Lower leg skin (tissue), 3 donors: ENCODE data around the gene DLG2.

ENCODE experiments used
- POLR2A ChIP-seq, 2 donors: fragments of 450-650 bp; IDR thresholded peaks; one replicate each; pipeline ENCODE4 v1.6.1; 2016 to 2017; ENCODE audit warnings: antibody characterized with exemption in 2 of 2, mild to moderate bottlenecking in 1 of 2, moderate library complexity in 1 of 2
- TF ChIP-seq, protein P1 (sequence below), 3 donors: fragments of 450-650 bp; IDR thresholded peaks; one replicate each; pipeline ENCODE4 v1.5.1; 2016; ENCODE audit warnings: antibody characterized with exemption in 3 of 3, mild to moderate bottlenecking in 3 of 3, moderate library complexity in 2 of 3

DNA sequence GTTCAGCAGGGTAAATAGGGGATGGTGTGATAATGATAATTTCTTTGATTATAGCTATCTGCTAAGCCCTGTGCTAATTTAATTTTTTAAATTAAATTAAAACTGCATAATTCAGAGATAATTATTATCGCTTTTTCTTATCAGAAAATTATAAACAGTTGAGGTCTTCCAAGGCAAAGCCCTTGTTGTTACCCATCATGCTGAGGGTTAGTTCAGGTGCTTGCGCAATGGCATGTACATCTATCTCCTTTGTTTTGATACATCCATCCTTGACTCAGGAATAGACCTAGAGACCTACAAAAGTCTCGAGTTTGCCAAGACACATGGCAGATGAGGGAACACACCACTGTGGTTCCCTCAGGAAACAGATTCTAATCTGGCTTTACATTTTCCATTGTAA, 737.6 kb downstream of the DLG2 start:
- TF ChIP-seq, protein P1, sequence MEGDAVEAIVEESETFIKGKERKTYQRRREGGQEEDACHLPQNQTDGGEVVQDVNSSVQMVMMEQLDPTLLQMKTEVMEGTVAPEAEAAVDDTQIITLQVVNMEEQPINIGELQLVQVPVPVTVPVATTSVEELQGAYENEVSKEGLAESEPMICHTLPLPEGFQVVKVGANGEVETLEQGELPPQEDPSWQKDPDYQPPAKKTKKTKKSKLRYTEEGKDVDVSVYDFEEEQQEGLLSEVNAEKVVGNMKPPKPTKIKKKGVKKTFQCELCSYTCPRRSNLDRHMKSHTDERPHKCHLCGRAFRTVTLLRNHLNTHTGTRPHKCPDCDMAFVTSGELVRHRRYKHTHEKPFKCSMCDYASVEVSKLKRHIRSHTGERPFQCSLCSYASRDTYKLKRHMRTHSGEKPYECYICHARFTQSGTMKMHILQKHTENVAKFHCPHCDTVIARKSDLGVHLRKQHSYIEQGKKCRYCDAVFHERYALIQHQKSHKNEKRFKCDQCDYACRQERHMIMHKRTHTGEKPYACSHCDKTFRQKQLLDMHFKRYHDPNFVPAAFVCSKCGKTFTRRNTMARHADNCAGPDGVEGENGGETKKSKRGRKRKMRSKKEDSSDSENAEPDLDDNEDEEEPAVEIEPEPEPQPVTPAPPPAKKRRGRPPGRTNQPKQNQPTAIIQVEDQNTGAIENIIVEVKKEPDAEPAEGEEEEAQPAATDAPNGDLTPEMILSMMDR (IDR thresholded peaks at IDR 0.05), result no peak
- TF ChIP-seq POLR2A (IDR thresholded peaks at IDR 0.05), result no peak
